Panc1 (cell line): ENCODE results near the gene TCF15. TPM values are rescaled to one million over a fixed set of nuclear protein-coding genes. Genes with fewer than 3 reads are reported as not detected.

Experiments
- ATAC-seq: fragments of 200-7000 bp; cut with Tn5 transposase; 2 replicates; pipeline ENCODE4 v1.9.1; 2020; ENCODE audit warnings: mild to moderate bottlenecking, moderate library complexity
- BruUV-seq: library from RNA; stranded (reverse); fragments of 400-500 nt; replicated peaks from 2 replicates; lab custom pipeline; 2021; lab: Mats Ljungman, UMichigan
- CTCF ChIA-PET: fragments of 300-600 bp; sonication (Branson Sonifier 250); formaldehyde crosslinking; loops from one replicate; lab custom pipeline; 2022; ENCODE audit warnings: antibody characterized with exemption; lab: Charles Lee
- POLR2A ChIA-PET: fragments of 300-600 bp; sonication (Branson Sonifier 250); formaldehyde crosslinking; loops from one replicate; lab custom pipeline; 2022; ENCODE audit warnings: antibody characterized with exemption; lab: Charles Lee
- DNase-seq: peaks from one replicate; pipeline ENCODE4 v3.0.0-alpha.2; 2010; ENCODE audit warnings: low read depth, low spot score
- H3K27ac ChIP-seq: 2 replicates; pipeline ENCODE4 v1.5.1; 2011; ENCODE audit warnings: mild to moderate bottlenecking, low read length, inconsistent platforms
- H3K27me3 ChIP-seq: fragments of 200-500 bp; sonication (Bioruptor generic); 2 replicates; pipeline ENCODE4 v1.6.0; 2014; ENCODE audit warnings: low read length, inconsistent platforms; ENCODE audit not compliant: control insufficient read depth, insufficient read depth
- H3K36me3 ChIP-seq: fragments of 200-500 bp; sonication (Bioruptor generic); 2 replicates; pipeline ENCODE4 v1.5.1; 2014; ENCODE audit warnings: inconsistent platforms, mild to moderate bottlenecking, low read length, moderate library complexity; ENCODE audit not compliant: control insufficient read depth, insufficient read depth
- H3K4me1 ChIP-seq: 2 replicates; pipeline ENCODE4 v1.5.1; 2011; ENCODE audit warnings: inconsistent platforms, mild to moderate bottlenecking, low read length, moderate library complexity; ENCODE audit not compliant: control insufficient read depth, insufficient read depth
- H3K4me3 ChIP-seq, 2 experiments: 2 replicates each; pipeline ENCODE4 v1.5.1; 2011 to 2012; ENCODE audit warnings: low read depth in 2 of 2, low read length in 2 of 2, mild to moderate bottlenecking in 2 of 2, inconsistent platforms in 1 of 2, moderate library complexity in 1 of 2
- H3K9me3 ChIP-seq: fragments of 200-500 bp; sonication (Bioruptor generic); 2 replicates; pipeline ENCODE4 v1.5.1; 2014; ENCODE audit warnings: low read depth, mild to moderate bottlenecking, inconsistent platforms, low read length, moderate library complexity; ENCODE audit not compliant: control insufficient read depth, insufficient read depth
- CTCF ChIP-seq: fragments of 450-650 bp; IDR thresholded peaks from 2 replicates; pipeline ENCODE4 v1.5.1; 2017; ENCODE audit warnings: mild to moderate bottlenecking
- POLR2AphosphoS5 ChIP-seq: IDR thresholded peaks from 2 replicates; pipeline ENCODE4 v1.6.1; 2012; ENCODE audit warnings: mild to moderate bottlenecking, low read depth, low read length, moderate library complexity
- REST ChIP-seq, 2 experiments: IDR thresholded peaks; 2 replicates each; pipeline ENCODE4 v1.6.1; 2011 to 2012; ENCODE audit warnings: low read depth in 2 of 2, control low read depth in 1 of 2, low read length in 1 of 2, mild to moderate bottlenecking in 1 of 2, moderate library complexity in 1 of 2; ENCODE audit not compliant: insufficient read depth in 1 of 2
- SIN3A ChIP-seq: IDR thresholded peaks from 2 replicates; pipeline ENCODE4 v1.6.1; 2012; ENCODE audit warnings: low read depth, mild to moderate bottlenecking, low read length, moderate library complexity, borderline replicate concordance; ENCODE audit not compliant: insufficient read depth
- TCF7L2 ChIP-seq: IDR thresholded peaks from 2 replicates; pipeline ENCODE4 v1.6.1; 2011; ENCODE audit warnings: mild to moderate bottlenecking, low read depth, low read length, inconsistent platforms
- in situ Hi-C: cut with HindIII; loops from 2 replicates; pipeline ENCODE4 v1.10.0; 2016; ENCODE audit warnings: low sequenced_read_pairs, low pct_unique_long_range_greater_than_20kb
- intact Hi-C: fragments of 100-400 bp; cut with micrococcal nuclease; formaldehyde crosslinking; loops from one replicate; pipeline ENCODE4 v1.10.0; 2022; ENCODE audit not compliant: unreplicated experiment
- total RNA-seq: library from RNA; stranded (reverse); gene quantifications from one replicate; pipeline ENCODE4 v1.2.1, GENCODE V29; 2021; ENCODE audit not compliant: unreplicated experiment

TCF15 gene
- total RNA-seq, 1 experiment from 2014 or later = not detected

DNA sequence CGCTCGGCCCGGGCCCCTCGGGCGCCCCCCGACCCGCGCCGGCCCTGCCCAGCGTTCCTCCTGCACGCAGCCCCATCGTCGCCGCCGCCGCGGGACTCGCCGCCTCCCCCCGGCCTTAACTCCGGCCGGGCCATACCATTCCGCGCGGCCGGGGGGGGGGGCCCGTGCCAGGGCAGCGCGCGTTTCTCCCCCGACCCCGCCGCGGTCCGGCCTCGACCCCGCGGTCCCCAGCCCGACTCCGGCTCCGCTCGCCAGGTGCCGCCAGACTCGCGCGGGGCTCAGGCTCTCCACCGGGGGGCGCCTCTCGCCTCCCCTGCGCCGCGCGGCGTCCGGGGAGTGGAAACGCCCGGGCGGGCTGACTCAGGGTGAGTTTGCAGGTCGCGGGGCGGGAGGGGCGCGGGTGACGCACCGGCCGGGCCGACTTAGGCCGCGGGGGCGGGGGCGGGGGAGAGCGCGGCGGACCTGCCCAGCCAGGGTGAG, 43.0 kb upstream of the TCF15 start, which contains the start of gene SRXN1:
Gene SRXN1 (minus strand): TSS at position 91 of the 480 bp plus-strand sequence. CDS start 15 bp downstream, at position 76.
- intact Hi-C loops = loop anchor here (2.0 kb wide), 1 partner anchor 76 kb away; no protein-coding TSS in a partner anchor
- peak; percentile 95 for ATAC-seq
- CTCF ChIA-PET = no interaction called here
- POLR2A ChIA-PET = no interaction called here
- in situ Hi-C loops = no loop called here
- no peaks in the 10 kb centered on the region for H3K27me3 ChIP-seq
- peak within 1 kb of the TSS; percentile 88 for H3K27ac ChIP-seq
- TF ChIP-seq TCF7L2 = no peak
- TF ChIP-seq CTCF = peak; percentile 92
- peak within 1 kb of the TSS; percentile 83 to 97 for H3K4me3 ChIP-seq
- H3K36me3 ChIP-seq = peaks cover 2% of the 10 kb centered on the region; the same call in 1 of the 2 replicates
- no peak for DNase-seq
- H3K4me1 ChIP-seq = peaks cover 17% of the 10 kb centered on the region
- no peaks in the 10 kb centered on the region for H3K9me3 ChIP-seq
- BruUV-seq = no TSS peak

GRCh38 chr20:652615-653109, 42.6 kb upstream of the TCF15 start:
- H3K27me3 ChIP-seq = no peaks in the 10 kb centered on the region
- peaks cover 17% of the 10 kb centered on the region for H3K4me1 ChIP-seq
- POLR2A ChIA-PET = no interaction called here
- no peak for DNase-seq
- TF ChIP-seq POLR2AphosphoS5 (no peak), CTCF (no peak), TCF7L2 (no peak), REST (IDR thresholded peaks at IDR 0.05; ENCODE audit: insufficient read depth in 1 of 2, low read depth in 2 of 2, low read length in 1 of 2) (no peak), SIN3A (no peak)
- ATAC-seq = peak; percentile 64
- in situ Hi-C loops (no loop called here), intact Hi-C loops (loop anchor here (2.0 kb wide), 1 partner anchor 76 kb away; no protein-coding TSS in a partner anchor)
- H3K9me3 ChIP-seq = peaks cover 3% of the 10 kb centered on the region; the same call in 1 of the 2 replicates
- peak overlapping the region; percentile 77 for H3K27ac ChIP-seq
- CTCF ChIA-PET = interaction anchor here (1.0 kb wide), 1 partner anchor 86 kb away, joined by 4 read pairs; no protein-coding TSS in a partner anchor
- peaks cover 5% of the 10 kb centered on the region; the same call in 1 of the 2 replicates for H3K36me3 ChIP-seq
- no TSS peak for BruUV-seq
- peak overlapping the region; percentile 83 to 97 for H3K4me3 ChIP-seq
